Inferior parietal cortex (tissue), 1 donor: ENCODE data around the gene MEA1.

ENCODE experiments used
- DNase-seq: peaks from one replicate; pipeline ENCODE4 v3.0.0-alpha.2; 2016; ENCODE audit errors: extremely low spot score

MEA1 gene

DNA sequence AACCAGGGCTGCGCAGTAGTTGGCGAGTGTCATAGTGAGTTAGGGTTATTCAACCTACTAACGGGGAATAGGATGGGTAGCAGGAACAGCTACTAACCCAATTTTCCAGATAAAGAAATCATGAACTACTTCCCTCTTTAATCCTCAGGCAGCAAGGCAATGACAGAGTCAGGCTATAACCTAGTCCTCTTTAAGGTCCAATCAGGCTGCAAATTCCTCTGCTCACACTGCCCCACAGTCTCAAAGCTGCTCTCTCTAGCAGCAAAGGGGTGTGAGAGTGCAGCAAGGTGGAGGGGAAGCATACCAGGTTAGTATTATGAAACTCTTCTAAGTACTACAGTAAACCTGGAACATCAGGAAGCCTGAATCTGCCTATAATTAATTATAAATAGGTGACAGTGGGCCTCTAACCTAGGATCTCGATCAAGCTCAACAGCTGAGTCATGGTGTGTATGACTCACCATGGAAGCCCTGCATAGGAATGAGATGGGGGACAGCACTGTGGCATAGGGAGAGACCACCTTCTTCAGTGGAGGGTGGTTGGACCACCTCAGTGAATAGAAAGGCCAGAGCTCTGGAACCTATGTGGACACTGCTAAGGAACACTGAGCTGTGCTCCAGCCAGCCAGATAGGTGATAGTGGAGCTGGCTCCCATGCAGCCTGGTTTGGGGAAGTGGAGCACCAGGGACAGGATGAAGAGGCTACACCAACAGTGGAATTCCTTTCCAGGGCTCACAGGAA lies 42.7 kb downstream of the MEA1 start:
- DNase-seq, result no peak

DNA sequence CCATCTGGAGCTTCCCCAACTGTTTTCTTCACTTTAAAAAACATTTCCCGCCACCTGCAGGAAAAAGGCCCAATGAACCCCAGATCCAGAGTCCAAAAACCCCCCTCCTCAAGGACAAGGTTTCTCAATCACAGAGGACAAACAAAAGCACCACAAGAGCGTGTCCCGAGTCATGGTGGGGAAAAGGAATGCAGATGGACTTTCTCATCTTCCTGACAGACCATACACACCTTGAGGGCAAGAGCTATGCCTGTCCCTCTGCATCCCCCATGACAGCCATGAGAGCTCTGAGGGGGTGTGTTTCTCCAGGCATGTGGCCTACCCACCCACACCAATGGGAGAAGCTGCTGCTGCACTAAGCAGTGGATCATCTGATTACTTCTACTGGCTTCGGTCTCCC lies 43.8 kb downstream of the MEA1 start:
- DNase-seq, result no peak

DNA sequence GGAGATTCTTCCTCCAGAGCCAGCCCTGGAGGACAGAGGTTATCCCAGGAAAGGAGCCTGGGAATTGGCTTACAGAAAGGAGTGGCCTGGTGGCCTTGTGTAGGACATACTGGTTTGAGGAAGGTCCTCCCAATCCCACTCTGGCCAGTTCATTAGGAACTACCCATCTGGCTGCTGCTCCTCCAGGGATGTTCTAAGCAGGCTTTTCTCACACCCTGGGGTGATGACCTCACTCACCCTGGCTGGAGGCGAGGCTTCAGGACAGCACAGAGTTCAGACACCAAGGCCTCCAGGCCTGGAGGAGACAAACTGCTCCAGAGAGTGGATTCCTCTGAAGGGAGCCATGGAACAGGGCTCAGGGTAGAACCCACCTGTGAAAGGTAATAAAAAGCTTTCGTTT lies 44.3 kb downstream of the MEA1 start:
- no peak for DNase-seq

DNA sequence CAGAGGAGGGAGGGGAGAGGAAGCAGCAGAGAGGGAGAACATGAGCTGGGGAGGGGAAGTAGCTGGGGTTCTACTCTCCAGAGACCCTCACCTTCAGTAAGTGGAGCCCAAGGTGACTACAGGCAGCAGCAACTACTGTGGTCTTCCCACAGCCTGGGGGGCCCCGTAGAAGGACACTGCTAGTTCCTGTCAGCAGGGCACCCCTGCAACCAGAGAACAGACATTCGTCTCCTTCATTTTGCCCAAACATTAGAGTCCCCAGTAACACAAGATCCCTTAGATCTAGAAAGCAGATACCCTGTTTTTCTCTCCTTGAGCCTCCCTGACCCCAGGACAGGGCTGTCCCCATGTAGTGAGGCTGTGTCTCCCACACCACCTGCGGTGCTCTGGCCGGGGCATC lies 45.0 kb downstream of the MEA1 start:
- DNase-seq, result no peak

DNA sequence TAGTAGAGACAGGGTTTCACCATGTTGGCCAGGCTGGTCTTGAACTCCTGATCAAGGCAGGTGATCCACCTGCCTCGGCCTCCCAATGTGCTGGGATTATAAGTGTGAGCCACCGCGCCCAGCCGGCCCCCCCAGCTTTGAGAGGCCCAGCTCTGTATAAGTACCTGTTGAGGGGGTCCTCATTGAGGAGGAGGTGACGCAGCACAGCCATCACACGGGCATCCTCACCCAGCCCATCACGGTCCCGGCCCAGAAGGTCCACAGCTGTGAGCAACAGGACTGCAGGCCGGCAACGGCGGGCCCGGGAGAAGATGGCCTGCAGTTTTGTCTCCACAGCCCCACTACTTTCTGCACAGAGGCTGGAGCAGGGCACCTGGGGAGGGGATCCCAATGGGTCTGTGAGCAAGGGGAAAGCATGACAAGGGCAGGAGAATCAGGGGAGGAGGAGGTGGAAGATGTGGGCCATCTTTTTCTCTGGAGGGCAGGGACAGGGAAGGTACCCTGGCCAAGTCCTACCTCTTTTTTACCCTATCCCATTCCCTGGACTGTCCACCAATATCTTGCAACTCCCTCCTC lies 45.5 kb downstream of the MEA1 start:
- no peak for DNase-seq

DNA sequence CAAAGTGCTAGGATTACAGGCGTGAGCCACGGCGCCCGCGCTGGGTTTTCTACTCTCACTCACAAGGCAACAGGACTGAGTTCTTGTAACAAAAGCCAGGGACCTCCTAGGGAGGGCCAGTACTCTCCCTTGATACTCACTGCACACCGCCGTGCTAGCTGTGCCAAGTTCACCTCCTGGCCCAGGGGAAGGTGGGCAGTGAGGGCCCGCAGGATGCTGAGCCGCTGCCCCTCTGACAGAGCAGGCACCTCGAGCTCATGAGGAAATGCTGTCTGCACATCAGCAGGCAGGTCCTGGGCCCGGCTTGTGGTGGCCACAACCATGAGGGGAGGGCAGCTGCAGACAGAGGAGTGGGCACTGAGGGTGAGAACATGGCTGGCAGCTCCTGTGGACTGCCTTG lies 46.5 kb downstream of the MEA1 start:
- no peak for DNase-seq

DNA sequence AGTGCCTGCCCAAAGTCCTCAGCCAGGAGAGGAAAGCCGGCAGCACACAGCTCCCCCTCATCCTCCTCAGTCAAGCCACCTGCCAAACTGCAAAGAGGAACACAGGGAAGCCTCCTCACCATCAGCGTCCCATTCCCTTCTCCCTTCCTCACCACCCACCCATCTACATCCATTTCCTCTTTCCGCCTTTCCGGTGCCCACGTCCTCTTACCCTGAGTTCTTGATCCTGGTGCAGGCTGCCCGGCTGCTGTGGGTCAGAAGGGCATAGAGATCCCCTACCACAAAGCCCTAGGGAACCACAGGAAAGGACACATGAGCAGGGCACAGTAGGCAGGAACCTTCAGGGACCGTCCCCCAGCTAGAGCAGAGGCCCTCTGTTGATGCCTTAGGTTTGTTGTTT lies 47.2 kb downstream of the MEA1 start:
- DNase-seq, result no peak

DNA sequence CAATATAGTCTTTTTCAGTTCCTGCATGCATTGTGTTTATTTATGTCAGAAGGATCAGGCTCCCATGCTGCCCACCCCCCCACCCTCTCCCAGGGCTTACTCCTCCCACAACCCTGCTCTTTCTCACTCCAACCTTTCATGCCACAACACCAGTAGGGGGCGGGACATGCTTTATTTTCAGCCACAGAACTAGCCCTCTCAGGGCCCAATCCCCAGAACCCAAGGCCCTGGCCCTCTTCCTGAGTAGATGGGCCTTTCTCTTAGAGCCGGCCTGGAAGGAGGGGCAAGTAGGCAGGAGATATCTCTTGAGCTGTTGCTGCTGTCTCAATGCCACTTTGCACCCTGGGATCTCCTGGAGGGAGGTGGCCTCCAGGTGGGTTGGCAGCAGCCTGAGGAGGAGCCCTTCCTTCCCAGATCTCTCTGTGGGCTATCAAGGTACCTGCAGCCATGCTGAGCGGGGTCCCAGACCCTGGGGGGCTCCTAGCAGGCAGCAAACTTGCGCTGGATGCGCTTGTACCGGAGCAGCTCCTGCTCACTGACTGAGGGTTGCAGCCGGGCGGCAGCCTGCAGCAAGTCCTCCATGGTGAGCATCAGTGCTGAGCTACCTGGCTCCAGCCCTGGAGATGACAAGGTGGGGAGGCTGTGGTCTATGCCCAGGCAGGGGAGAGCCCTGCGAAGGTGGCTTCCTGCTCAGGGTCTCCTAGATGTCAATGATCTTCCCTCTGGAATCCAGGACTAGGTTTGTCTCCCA lies 49.7 kb downstream of the MEA1 start:
- no peak for DNase-seq

DNA sequence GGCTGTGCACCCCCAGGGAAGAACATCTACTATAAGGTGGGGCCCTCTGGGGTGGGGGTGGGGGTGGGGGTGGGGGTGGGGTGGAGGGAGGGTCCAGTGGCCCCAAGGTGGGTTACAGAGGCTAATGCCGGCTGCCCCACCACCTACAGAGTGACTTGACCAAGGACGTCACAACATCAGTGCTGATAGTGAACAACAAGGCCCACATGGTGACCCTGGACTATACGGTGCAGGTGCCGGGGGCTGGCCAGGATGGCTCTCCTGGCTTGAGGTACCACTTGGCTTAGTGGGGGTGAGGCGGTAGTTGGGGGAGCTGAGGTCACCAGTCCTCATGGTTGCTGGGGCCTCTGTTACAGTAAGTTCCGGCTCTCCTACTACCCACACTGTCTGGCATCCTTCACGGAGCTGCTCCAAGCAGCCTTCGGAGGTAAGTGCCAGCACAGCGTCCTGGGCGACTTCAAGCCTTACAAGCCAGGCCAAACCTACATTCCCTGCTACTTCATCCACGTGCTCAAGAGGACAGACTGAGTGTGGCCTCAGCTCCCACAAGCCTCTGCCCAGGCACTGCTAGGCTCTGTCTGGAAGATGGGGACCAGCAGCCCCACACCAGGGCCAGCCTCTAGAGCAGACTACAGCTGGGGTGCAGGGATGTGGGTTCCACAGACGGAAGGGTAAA lies 50.4 kb downstream of the MEA1 start:
- DNase-seq, result no peak

DNA sequence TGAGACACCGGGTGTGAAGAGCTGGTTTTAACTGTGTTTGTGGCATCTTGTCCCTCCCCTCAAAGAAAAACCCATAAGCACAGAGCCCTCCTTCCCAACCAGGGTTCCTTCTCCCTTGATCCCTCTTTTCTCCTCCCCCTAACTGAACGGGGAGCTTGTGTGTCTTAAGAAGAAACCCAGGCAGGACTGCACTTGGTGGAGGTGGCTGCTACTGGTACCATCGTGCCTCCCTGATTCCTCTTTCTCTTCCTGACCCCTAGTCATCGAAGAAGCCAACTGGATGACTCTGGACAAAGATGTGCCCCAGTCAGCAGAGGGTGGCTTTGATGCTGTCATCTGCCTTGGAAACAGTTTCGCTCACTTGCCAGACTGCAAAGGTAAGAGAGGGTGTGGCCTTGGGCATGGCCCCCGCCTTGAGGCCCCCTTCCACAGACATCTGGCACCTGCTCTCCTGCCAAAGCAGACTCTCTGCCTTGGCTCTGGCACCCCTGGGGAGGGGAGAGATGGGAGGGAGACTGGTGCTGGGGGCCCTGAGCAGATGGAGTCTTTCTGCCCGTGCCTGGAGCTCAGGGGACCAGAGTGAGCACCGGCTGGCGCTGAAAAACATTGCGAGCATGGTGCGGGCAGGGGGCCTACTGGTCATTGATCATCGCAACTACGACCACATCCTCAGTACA lies 51.1 kb downstream of the MEA1 start:
- DNase-seq, result no peak

DNA sequence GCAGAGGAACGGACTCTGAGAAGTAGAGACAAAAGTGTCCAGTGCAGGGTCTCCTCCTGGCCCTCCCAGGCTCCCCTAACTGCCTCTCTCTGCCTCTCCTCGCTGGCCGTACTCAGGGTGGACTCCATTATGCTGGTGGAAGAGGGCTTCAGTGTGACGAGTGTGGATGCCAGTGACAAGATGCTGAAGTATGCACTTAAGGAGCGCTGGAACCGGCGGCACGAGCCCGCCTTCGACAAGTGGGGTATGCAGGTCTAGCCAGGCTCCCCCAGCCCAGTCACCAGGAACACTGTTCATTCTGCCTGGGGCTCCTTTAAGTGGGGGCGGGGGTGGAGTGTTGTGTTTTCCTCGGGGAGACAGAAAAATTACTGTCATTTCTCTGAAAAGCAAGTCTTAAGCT lies 51.6 kb downstream of the MEA1 start:
- DNase-seq, result no peak
